CD4-positive, alpha-beta T cell (primary cell): ENCODE data around the gene ALMS1. TPM values are rescaled to one million over a fixed set of nuclear protein-coding genes. Genes with fewer than 3 reads are reported as not detected.

Source experiments
- ATAC-seq: fragments of 200-7000 bp; cut with Tn5 transposase; one replicate; pipeline ENCODE4 v1.10.0; 2022; ENCODE audit warnings: mild to moderate bottlenecking; ENCODE audit not compliant: poor library complexity
- CTCF ChIA-PET: fragments of 350-600 bp; sonication (Branson Sonifier 250); formaldehyde crosslinking; loops from one replicate; lab custom pipeline; 2021; ENCODE audit warnings: antibody characterized with exemption, inconsistent platforms; lab: Charles Lee
- POLR2A ChIA-PET: fragments of 350-600 bp; sonication (Branson Sonifier 250); formaldehyde crosslinking; loops from one replicate; lab custom pipeline; 2021; ENCODE audit warnings: antibody characterized with exemption, inconsistent platforms; lab: Charles Lee
- DNase-seq, 14 experiments: peaks; one replicate each; pipeline ENCODE4 v3.0.0-alpha.2; 2013 to 2020; ENCODE audit warnings: mixed read lengths in 2 of 14
- H3K27ac ChIP-seq, 2 donors: one replicate each; pipeline versions ENCODE4 v1.5.1 to v1.7.0; 2013; ENCODE audit warnings: low read length in 2 of 2, low read depth in 1 of 2, mild to moderate bottlenecking in 1 of 2
- H3K27me3 ChIP-seq, 2 experiments: 1 replicate in 1 of 2; 2 replicates in 1 of 2; pipeline versions ENCODE4 v1.6.1 to v1.7.0; 2013; ENCODE audit warnings: low read length in 2 of 2, control low read depth in 1 of 2, mild to moderate bottlenecking in 1 of 2, moderate library complexity in 1 of 2; ENCODE audit not compliant: insufficient read depth in 2 of 2, control insufficient read depth in 1 of 2
- H3K36me3 ChIP-seq: one replicate; pipeline ENCODE4 v1.6.1; 2013; ENCODE audit warnings: low read length, control low read depth; ENCODE audit not compliant: insufficient read depth
- H3K4me1 ChIP-seq: one replicate; pipeline ENCODE4 v1.6.1; 2013; ENCODE audit warnings: low read length, control low read depth; ENCODE audit not compliant: insufficient read depth
- H3K4me3 ChIP-seq: one replicate; pipeline ENCODE4 v1.5.1; 2013; ENCODE audit warnings: mild to moderate bottlenecking, low read length, moderate library complexity
- H3K9me3 ChIP-seq, 2 experiments: 1 replicate in 1 of 2; 2 replicates in 1 of 2; pipeline versions ENCODE4 v1.6.1 to v1.7.0; 2013; ENCODE audit warnings: low read length in 2 of 2, mild to moderate bottlenecking in 2 of 2, control low read depth in 1 of 2, moderate library complexity in 1 of 2; ENCODE audit not compliant: control insufficient read depth in 1 of 2, insufficient read depth in 1 of 2
- H3K27ac Mint-ChIP-seq: one replicate; pipeline ENCODE4 v1.8.0; 2020; ENCODE audit warnings: mixed read lengths
- H3K27me3 Mint-ChIP-seq: one replicate; pipeline ENCODE4 v1.8.0; 2021; ENCODE audit warnings: mixed read lengths
- H3K36me3 Mint-ChIP-seq: one replicate; pipeline ENCODE4 v1.8.0; 2021; ENCODE audit warnings: low read depth, mixed read lengths
- H3K4me1 Mint-ChIP-seq: one replicate; pipeline ENCODE4 v1.8.0; 2021; ENCODE audit warnings: low read depth, mixed read lengths
- H3K4me3 Mint-ChIP-seq: one replicate; pipeline ENCODE4 v1.8.0; 2020; ENCODE audit warnings: mild to moderate bottlenecking, mixed read lengths
- H3K9me3 Mint-ChIP-seq: one replicate; pipeline ENCODE4 v1.8.0; 2020; ENCODE audit warnings: mixed read lengths
- intact Hi-C, 2 experiments: fragments of 100-400 bp; cut with DNase I in 1 of 2; cut with micrococcal nuclease in 1 of 2; formaldehyde crosslinking; loops; one replicate each; pipeline versions ENCODE4 v1.15.1 to v1.9.0; 2023 to 2025; cut with DNase I, micrococcal nuclease
- total RNA-seq, 174 experiments: library from RNA in 2 of 174; stranded (reverse) in 2 of 174; gene quantifications; one replicate each; pipeline ENCODE4 v1.2.3 and lab custom pipeline; 2021 to 2026
- TF ChIP-seq, protein P1 (sequence below): fragments of 200-600 bp; IDR thresholded peaks from one replicate; pipeline ENCODE4 v1.8.0; 2022; ENCODE audit warnings: antibody characterized with exemption, mild to moderate bottlenecking

The ALMS1 gene
- total RNA-seq, 2 experiments from 2014 or later = 20.2 to 20.6 TPM

DNA sequence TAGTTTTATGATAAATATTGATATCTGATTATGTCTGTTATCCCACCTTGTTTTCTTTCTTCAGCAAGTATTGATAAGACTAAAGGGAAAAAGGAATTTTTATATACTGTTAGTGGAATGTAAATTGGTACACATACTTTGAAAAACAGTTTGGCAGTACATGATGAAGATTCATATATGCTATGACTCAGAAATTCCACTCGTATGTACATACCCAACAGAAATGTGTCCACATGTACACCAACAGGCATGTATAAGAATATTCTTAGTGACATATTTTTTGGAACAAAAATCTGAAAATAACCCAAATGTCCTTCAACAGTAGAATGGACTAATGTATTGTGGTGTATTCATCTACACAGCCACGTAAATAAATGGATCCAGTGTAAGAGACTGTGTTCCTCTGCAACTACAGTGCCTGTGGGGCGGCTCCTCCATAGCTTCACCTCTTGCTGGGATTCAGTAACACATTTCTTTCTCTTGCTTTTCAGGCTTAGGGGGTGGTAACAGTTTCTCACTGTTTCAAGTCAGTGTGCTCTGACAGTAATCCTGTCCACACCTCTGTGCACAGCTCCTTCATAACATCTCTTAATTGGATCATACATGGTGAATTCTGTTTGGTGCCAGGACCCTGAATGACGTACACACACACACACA, 35.5 kb upstream of the ALMS1 start:
- ChIA-PET CTCF (no interaction called here), POLR2A (no interaction called here)
- H3K4me3 Mint-ChIP-seq = no peak overlapping the region
- no peak overlapping the region for H3K4me3 ChIP-seq
- H3K27ac Mint-ChIP-seq = no peak overlapping the region
- TF ChIP-seq, protein P1, sequence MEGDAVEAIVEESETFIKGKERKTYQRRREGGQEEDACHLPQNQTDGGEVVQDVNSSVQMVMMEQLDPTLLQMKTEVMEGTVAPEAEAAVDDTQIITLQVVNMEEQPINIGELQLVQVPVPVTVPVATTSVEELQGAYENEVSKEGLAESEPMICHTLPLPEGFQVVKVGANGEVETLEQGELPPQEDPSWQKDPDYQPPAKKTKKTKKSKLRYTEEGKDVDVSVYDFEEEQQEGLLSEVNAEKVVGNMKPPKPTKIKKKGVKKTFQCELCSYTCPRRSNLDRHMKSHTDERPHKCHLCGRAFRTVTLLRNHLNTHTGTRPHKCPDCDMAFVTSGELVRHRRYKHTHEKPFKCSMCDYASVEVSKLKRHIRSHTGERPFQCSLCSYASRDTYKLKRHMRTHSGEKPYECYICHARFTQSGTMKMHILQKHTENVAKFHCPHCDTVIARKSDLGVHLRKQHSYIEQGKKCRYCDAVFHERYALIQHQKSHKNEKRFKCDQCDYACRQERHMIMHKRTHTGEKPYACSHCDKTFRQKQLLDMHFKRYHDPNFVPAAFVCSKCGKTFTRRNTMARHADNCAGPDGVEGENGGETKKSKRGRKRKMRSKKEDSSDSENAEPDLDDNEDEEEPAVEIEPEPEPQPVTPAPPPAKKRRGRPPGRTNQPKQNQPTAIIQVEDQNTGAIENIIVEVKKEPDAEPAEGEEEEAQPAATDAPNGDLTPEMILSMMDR = no peak
- H3K9me3 Mint-ChIP-seq = no peaks in the 10 kb centered on the region
- no peaks in the 10 kb centered on the region for H3K36me3 ChIP-seq
- DNase-seq (no peak), ATAC-seq (no peak)
- no peaks in the 10 kb centered on the region for H3K9me3 ChIP-seq
- H3K4me1 ChIP-seq = no peaks in the 10 kb centered on the region
- intact Hi-C loops = no loop called here
- H3K36me3 Mint-ChIP-seq = no peaks in the 10 kb centered on the region
- peaks cover 24% of the 10 kb centered on the region for H3K27me3 Mint-ChIP-seq
- no peaks in the 10 kb centered on the region for H3K4me1 Mint-ChIP-seq
- H3K27ac ChIP-seq = no peak overlapping the region
- H3K27me3 ChIP-seq = peaks cover 3 to 6% of the 10 kb centered on the region in 2 experiments

DNA sequence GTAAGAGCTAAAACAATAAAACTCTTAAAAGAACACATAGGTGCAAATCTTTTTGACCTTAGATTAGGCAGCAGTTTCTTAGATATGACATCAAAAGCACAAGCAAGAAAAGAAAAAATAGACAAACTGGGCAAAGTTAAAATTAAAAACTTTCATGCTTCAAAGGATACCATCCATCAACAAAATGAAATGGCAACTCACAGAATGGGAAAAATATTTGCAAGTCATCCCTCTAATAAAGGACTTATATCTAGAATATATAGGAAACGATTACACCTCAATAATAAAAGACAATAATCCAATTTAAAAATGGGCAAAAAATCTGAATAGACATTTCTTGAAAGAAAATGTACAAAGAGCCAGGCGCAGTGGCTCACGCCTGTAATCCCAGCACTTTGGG, 29.5 kb upstream of the ALMS1 start:
- ATAC-seq (no peak), DNase-seq (no peak)
- H3K4me1 Mint-ChIP-seq = no peaks in the 10 kb centered on the region
- POLR2A ChIA-PET = no interaction called here
- no peaks in the 10 kb centered on the region for H3K9me3 Mint-ChIP-seq
- no peak overlapping the region for H3K4me3 ChIP-seq
- TF ChIP-seq, protein P1 = no peak
- H3K36me3 ChIP-seq = no peaks in the 10 kb centered on the region
- no peaks in the 10 kb centered on the region for H3K4me1 ChIP-seq
- H3K27ac Mint-ChIP-seq = no peak overlapping the region
- H3K27me3 ChIP-seq = peaks cover 0 to 3% of the 10 kb centered on the region in 2 experiments
- H3K36me3 Mint-ChIP-seq = no peaks in the 10 kb centered on the region
- H3K27ac ChIP-seq = no peak overlapping the region
- no peak overlapping the region for H3K4me3 Mint-ChIP-seq
- CTCF ChIA-PET = no interaction called here
- no peaks in the 10 kb centered on the region for H3K9me3 ChIP-seq
- intact Hi-C loops = no loop called here
- H3K27me3 Mint-ChIP-seq = peaks cover 13% of the 10 kb centered on the region

DNA sequence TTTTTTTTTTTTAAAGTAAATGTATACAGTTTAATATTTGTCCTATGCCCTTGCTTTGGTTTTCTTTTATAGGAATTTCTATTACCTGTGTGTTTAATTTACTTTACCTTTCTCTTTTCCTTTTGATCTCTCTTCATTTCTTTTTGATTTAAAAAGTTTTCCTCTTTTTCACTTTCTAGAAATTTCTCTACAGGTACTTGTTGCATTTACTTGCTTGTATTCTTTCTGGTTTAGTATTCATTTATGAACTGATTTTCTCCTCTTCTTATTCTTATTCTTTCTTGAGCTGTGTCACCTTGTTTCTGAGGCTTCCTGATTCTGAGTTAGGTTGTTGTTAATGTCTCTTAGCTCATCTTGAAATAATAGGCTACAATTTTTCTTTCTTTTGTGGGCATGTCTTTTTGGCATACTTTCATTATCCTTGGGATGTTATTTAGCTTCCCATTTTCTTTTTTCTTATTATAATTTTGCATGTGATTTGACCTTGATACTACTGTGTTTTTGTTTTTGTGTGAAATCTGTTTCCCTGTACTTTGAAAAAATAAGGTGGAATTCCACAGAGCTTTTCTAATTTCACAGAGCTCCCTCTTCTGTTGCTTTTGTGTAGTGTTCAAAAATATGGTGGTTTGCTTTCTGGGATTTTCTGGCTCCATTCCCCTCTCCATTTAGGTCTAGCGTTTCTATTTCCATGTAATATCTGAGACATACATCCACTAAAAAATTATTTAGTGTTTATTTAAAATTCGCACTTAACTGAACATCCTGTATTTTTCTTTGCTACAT, 25.5 kb upstream of the ALMS1 start:
- no peak overlapping the region for H3K4me3 Mint-ChIP-seq
- no peaks in the 10 kb centered on the region for H3K36me3 ChIP-seq
- H3K27me3 Mint-ChIP-seq = peaks cover 16% of the 10 kb centered on the region
- no peak overlapping the region for H3K4me3 ChIP-seq
- no peaks in the 10 kb centered on the region for H3K9me3 ChIP-seq
- intact Hi-C loops = no loop called here
- H3K9me3 Mint-ChIP-seq = no peaks in the 10 kb centered on the region
- DNase-seq = no peak
- TF ChIP-seq, protein P1 = no peak
- no peaks in the 10 kb centered on the region for H3K4me1 ChIP-seq
- H3K27me3 ChIP-seq = no peaks in the 10 kb centered on the region
- no peak for ATAC-seq
- no peak overlapping the region for H3K27ac ChIP-seq
- CTCF ChIA-PET = no interaction called here
- no peaks in the 10 kb centered on the region for H3K36me3 Mint-ChIP-seq
- no peaks in the 10 kb centered on the region for H3K4me1 Mint-ChIP-seq
- H3K27ac Mint-ChIP-seq = no peak overlapping the region
- POLR2A ChIA-PET = no interaction called here
